Fibroblast of pulmonary artery (primary cell): ENCODE data around the gene GPR35.

Source experiments
- DNase-seq: peaks from one replicate; pipeline ENCODE4 v3.0.0-alpha.2; 2010; ENCODE audit warnings: low read depth
- H3K4me3 ChIP-seq: replicated peaks from 2 replicates; pipeline ENCODE4 v1.5.1; 2011; ENCODE audit warnings: low read depth, mild to moderate bottlenecking, control low read depth, low read length, moderate library complexity
- TF ChIP-seq, protein P1 (sequence below): IDR thresholded peaks from 2 replicates; pipeline ENCODE4 v1.5.1; 2011; ENCODE audit warnings: mild to moderate bottlenecking, control low read depth, low read length, inconsistent platforms; ENCODE audit errors: missing control alignments

Gene GPR35

GRCh38 chr2:240589375-240589774, 35.9 kb upstream of the GPR35 start:
- no peak for DNase-seq
- H3K4me3 ChIP-seq, result no peak overlapping the region
- TF ChIP-seq, protein P1, sequence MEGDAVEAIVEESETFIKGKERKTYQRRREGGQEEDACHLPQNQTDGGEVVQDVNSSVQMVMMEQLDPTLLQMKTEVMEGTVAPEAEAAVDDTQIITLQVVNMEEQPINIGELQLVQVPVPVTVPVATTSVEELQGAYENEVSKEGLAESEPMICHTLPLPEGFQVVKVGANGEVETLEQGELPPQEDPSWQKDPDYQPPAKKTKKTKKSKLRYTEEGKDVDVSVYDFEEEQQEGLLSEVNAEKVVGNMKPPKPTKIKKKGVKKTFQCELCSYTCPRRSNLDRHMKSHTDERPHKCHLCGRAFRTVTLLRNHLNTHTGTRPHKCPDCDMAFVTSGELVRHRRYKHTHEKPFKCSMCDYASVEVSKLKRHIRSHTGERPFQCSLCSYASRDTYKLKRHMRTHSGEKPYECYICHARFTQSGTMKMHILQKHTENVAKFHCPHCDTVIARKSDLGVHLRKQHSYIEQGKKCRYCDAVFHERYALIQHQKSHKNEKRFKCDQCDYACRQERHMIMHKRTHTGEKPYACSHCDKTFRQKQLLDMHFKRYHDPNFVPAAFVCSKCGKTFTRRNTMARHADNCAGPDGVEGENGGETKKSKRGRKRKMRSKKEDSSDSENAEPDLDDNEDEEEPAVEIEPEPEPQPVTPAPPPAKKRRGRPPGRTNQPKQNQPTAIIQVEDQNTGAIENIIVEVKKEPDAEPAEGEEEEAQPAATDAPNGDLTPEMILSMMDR, result no peak

- H3K4me3 ChIP-seq, result no peak overlapping the region
- TF ChIP-seq, protein P1, result no peak
- DNase-seq, result no peak
Observed at GRCh38 chr2:240589850-240590525, 35.3 kb upstream of the GPR35 start.

- TF ChIP-seq, protein P1, result no peak
- no peak for DNase-seq
Observed at GRCh38 chr2:240590681-240591111, 34.6 kb upstream of the GPR35 start.

DNA sequence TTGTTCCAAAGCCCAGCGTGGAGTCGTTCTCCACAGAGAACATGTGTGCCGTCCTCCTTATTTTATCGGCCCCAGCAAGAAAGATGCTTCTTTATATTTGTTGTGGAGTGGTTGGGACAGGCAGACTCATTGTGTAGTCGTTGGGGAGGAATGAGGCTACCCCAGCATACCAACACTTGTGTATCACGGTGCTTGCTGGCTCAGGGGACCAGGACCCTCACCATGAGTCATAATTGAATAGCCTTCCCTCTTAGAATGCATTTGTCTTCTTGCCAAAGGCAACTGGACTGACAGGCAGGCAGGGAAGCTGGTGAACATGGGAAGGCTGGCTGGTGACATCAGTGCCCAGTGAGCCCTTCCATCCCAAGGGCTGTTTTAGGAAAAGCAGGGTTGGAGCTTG, 34.1 kb upstream of the GPR35 start:
- no peak for DNase-seq
- TF ChIP-seq, protein P1, result no peak
- H3K4me3 ChIP-seq, result no peak overlapping the region

More at GRCh38 chr2:240590681-240591111, 34.6 kb upstream of the GPR35 start:
- no peak overlapping the region for H3K4me3 ChIP-seq

DNA sequence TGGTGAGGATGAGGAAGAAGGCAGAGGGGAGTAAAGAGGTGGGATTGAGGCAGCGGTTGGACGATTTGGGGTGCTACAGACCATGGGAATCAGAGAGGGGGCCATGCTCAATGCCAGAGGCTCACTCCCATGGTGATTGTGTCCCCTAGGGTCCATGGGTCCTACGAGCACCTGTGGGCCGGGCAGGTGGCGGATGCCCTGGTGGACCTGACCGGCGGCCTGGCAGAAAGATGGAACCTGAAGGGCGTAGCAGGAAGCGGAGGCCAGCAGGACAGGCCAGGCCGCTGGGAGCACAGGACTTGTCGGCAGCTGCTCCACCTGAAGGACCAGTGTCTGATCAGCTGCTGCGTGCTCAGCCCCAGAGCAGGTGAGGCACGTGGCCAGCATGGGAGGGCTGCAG, 33.5 kb upstream of the GPR35 start:
- TF ChIP-seq, protein P1, result no peak
- no peak for DNase-seq
- H3K4me3 ChIP-seq, result no peak overlapping the region

DNA sequence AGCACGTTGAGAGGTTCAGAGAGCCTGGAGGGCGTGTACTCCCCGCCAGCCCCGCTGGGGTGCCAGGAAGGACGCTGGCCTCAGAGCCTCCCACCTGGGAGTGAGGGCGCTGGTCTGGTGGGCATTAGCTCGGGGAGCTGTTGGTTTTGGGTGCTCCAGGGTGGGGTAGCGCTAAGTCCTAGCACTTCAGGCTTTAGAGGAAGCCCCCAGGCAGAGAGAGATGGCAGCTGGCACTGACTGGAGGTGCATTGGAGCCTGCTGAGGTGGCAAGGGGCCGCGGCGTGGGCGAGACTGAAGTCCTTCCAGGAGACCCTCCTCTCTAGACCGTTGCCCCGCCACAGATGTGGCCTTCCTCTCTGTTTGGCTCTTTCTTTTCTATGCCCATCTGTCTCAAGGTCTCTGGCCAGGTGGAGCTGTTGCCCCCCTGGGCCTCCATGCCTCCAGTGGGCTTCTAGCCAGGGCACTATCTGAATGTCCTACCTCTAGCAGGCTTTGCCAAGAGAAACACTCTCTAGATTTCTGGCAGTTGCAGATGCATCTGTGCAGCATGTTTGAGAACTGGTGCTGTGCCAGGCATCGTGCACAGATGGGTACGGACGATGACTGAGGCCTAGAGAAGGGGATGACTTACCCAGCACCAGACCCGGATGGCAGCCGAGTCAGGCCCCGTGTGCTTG, 32.1 kb upstream of the GPR35 start:
- TF ChIP-seq, protein P1, result no peak
- H3K4me3 ChIP-seq, result no peak overlapping the region
- DNase-seq, result no peak
